ENCODE results near the gene CAMKK1.

The CAMKK1 gene

DNA sequence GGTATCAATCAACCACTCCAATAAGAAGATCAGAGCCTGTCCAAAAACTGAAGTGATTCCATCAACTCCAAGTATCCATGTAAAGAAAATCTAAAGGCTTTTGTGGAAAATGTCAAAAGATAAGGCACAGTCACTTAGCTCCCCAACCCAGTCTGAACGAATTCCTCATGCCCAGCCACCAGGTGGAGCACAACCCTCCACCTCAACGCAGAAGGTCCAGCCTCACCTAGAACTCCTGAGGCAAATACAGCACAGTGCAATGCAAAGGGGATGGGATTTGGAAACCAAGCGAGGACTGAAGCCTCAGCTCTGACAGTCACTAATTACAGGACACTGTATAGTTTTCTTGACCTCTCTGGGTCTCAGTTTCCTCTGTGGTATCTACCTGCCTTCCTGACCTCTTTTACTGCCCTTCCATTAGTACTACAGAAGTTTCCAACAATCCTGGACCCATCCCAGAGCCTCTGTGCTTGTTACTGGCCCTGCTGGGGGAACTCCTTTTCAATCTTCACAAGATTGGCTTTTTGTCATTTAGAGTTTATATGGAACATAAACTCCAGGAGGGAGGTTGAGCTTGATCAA lies 48.8 kb downstream of the CAMKK1 start:
- peak; percentile 64 for DNase-seq

GRCh38 chr17:3838206-3838605 lies 54.6 kb downstream of the CAMKK1 start:
- DNase-seq, result no peak

DNA sequence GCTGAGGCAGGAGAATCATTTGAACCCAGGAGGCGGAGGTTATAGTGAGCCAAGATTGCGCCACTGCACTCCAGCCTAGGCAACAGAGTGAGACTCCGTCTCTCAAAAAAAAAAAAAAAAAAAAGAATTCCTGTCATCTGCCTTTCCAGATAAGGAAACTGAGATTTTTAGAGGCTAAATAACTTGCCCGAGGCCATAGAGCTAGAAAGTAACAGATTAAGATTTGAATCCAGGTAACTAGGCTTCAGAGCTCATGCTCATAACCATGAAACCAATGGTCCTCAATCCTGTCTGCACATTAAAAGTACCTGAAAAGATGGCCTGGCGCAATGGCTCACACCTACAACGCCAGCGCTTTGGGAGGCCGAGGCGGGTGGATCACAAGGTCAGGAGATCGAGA lies 56.3 kb downstream of the CAMKK1 start:
- DNase-seq, result no peak

DNA sequence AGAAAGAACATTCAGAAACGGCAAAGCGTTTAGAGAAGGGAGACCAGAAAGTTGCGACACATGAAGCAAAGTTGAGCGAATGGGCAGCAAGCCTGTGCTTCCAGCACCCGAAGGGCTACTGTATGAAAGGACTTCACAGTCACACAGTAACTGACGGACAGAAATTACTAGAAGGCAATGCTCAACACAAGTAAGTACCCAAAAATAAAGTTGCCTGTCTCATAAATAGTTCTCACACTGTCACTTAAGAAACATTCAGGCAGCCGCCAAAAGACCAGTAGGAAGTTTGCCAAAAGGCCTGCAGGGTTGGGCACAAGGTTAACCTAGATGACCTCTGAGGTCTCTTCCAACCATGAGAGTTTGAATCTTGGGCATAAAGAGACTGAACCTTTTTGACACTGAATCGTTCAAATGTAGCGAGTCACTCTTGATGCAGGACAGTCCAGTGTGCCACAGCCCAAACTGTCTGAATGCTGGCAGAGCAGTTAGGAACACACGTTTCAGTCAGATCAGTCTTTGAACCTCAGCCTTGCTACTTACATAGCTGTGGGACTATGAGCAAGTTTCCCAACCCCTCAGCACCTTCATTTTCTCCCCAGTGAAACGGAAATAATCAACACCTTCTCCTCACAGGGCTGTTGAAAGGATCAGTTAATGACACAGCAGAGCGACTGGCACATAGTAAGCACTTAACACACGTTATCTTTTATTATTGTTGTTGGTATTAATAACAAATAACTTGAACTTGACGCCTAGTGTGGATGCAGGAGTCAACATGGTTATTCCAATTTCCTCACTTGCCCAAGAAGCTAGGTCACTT lies 57.2 kb downstream of the CAMKK1 start:
- no peak for DNase-seq

DNA sequence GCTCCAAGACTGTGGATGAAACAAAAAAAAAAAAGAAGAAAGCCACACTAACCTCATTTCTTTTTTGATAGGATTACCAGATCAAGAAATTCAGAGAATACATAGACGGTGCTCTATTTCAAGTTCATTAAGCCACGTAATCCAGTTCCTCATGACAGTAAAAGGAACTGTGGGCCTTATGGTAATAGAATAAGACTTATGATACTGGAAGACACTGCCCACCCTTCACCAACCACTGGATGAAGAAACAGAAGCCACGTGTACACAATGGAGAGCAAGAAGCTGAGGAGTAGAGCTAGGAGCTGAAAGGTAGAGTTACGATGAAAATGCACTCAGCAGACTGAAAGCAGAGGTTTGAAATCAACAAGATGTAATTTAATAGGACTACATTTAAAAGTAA lies 58.0 kb downstream of the CAMKK1 start:
- DNase-seq, result no peak

DNA sequence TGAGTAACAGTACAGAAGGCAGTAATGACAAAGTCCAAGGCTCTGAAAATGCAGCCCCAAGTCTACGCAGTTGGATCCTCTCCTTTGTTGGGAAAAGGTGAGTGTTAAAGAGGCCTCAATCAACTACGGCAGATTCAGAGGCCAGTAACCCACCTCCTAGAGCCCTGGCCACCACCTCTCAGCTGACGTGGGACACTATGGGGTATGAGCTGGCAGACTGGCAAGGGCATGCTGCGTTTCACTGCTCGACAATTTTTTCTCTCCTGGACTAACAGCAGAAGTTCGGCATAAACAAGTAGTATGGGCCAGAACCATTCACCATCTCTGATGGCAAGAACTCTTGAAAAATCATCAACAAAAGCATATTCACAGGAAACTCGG lies 64.0 kb downstream of the CAMKK1 start:
- DNase-seq, result no peak

DNA sequence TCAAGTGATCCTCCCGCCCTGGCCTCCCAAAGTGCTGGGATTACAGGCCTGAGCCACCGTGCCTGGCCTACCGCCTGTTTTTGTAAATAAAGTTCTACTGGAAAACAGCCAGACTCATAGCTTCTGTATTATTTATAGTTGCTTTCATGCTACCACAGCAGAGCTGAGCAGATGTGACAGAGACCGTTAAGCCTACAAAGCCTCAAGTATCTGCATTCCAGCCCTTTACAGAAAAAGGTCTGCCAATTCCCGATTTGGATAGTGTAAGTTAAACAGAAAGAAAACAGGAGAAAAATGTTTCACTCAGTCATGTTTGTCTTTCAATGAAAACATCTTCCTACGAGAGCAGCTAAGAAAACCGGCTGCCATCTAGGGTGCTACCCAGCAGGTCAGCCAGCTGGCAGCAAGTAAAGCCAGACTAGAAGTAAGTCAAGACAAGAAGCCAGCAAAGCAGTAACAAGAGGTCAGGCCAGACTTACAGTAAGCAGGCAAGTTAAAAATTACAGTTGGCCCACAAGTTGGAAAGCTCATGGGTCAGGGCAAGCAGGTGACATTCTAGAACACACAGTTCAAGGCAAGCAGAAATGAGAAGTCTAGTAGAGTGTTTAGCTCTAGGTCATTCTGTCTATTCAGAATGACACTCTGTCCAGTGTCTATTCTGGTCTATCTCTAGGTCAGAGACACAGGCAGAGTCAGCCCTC lies 64.6 kb downstream of the CAMKK1 start:
- no peak for DNase-seq

- peak; percentile 15 for DNase-seq
Measured at GRCh38 chr17:3827124-3827773, 65.6 kb downstream of the CAMKK1 start.

- no peak for DNase-seq
Measured at GRCh38 chr17:3826191-3826590, 66.7 kb downstream of the CAMKK1 start.

GRCh38 chr17:3821101-3821500 lies 71.8 kb downstream of the CAMKK1 start:
- no peak for DNase-seq

DNA sequence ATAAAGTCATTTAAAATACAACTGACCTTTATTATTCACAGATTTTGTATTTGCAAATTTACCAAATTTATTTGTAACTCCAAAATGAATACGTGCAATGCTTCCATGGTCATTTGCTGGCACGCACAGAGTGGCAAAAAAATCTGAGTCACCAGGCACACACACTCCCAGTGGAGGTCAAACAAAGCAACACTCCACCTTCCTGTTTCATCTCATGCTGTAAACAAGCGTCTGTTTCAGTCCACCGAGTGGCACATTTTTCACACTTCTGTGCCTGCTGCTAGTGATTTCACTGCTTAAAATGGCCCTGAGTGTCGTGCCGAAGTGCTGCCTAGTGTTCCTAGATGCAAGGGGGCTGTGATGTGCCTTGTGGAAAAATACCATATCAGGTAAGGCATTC lies 74.1 kb downstream of the CAMKK1 start:
- DNase-seq, result no peak

DNA sequence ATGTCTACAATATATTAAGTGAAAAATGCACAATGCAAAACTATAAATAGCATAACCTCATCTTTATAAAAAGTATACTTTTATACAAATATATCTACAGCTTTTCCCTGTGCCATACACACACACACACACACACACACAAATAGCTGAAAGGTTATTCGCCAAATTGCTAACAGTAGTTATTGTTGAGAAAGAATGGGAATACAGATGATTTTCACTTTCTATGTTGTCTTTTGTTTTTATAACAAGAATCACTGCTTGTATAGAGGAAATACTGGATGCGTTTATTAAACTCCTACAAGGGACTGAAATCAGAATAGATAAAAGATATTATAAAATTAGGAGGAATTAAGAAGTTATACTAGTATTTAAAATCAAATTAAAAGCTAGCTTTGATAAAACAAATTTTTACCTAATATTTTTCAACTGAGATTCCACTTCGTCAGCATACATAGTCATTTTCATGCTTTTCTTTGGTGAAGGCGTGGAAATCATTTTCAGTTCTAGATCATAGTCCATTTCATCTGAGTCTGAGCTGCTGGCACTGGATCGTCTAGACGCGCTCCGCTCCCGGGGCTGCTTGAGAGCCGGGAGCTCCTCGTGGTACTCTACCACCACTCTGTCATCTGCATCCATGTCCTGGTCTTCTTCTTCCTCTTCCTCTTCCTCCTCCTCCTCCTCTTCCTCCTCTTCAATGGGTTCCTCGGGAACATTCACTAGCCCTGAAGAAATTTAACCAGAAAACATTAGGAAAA lies 74.8 kb downstream of the CAMKK1 start:
- DNase-seq, result no peak

DNA sequence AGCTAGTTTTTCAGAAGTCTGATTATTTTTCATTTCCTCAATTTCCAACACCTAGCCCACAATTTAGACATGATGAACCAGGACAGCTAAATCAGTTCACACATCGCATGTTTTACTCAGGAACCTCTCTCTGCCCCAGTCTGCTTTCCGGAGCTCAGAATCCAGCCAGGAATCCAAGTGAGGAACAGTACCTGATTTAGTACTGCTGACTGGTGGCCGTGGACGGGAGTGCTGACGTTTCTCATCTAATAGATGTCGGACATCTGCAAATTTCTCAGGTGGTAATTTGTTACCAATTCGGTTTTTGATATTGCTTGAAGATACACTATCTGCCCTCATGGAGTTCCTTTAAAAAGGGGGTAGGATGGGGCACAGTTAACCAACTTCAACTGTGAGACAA lies 76.9 kb downstream of the CAMKK1 start:
- no peak for DNase-seq

DNA sequence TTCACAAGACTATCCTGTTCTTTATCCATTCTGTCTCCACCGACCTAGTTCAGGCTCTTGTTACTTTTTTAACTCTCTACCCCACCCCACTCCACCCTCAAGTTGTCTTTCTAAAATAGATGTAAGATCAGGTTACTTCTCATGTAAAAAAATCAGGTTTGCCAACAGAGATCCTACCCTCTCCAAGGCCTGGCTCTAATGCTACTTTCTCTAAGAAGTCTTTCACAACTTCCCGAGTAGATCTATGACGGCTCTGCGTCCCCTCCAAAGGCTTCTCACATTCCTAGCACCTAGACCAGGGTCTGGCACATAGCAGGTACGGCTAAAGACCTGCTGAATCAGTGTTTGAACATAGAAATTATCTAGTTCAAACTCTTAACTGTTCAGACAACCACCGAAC lies 77.7 kb downstream of the CAMKK1 start:
- no peak for DNase-seq

DNA sequence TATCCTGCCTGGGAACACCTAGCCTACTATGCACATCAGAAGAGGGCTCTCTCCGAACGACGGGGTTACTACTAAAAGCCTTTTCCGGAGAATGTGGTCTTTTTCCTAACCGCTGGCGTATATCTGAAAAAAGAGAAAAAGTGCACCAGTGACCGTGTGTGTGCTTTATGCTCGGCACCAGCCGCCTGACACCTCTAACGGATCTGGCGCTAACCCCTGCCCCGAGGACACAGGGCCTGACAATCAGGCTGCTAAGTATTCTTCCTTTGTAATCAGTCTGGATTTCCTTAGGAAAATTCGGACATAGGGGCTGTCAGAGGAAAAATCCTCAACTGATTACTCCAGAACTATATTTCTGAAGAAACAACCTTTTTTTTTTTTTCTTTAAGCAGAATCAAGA lies 78.5 kb downstream of the CAMKK1 start:
- DNase-seq, result no peak

DNA sequence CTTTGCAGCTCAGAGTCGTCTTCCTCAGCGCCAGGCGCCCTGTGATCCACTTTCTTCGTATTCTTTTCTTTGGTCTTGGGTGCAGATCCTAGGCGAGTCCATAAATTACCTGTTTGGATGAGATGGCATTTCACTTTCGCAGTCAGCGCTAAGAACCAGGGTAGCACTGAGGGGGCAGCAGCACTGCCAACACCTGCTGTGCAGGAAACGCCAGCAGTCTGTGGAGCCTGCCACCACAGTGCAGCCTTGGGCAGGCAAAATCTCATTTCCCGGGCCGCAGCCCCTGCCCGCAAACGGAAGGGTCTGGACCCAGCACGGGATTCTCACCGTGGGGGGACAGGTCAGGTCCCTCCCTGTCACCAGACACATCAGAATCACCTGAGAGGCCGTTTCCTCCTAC lies 79.7 kb downstream of the CAMKK1 start:
- DNase-seq, result no peak

GRCh38 chr17:3812771-3813170 lies 80.1 kb downstream of the CAMKK1 start:
- no peak for DNase-seq

DNA sequence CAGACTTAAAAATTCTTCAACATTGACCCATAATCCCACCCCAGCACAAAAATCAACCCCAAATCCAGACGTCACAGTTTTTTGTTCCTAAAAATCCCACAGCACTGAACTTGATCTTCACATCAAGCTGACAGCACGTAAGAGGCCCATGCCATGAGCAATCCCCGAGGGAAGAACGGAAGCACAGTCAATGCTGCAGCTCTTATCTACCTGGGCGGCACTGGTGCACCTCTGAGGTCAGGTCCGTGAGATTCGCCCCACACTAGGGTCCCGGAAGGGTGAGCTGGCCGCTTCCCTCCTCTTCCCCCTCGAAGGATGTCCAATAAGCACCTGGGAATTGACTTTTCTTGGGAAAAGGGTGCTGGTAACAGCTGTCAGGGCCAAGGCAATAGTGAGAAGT lies 80.6 kb downstream of the CAMKK1 start:
- DNase-seq, result no peak
